Forelimb muscle (tissue), 1 donor: ENCODE measurements around the gene PRSS53. TPM values are rescaled to one million over a fixed set of nuclear protein-coding genes. Genes with fewer than 3 reads are reported as not detected.
"Not testable (repeated sequence)": the region's sequence is repeated elsewhere in the genome, so short reads cannot be mapped to it uniquely, and the experiment has no call there.

Experiments
- DNase-seq: peaks from one replicate; pipeline ENCODE4 v3.0.0-alpha.2; 2013; ENCODE audit warnings: low read depth
- polyA plus RNA-seq: library from polyadenylated mRNA; unstranded; fragments of 120-200 nt; gene quantifications from one replicate; pipeline ENCODE4 v1.2.1, GENCODE V29; 2013; ENCODE audit not compliant: insufficient read length

Gene PRSS53
- polyA plus RNA-seq, 1 donor: 4.9 TPM

DNA sequence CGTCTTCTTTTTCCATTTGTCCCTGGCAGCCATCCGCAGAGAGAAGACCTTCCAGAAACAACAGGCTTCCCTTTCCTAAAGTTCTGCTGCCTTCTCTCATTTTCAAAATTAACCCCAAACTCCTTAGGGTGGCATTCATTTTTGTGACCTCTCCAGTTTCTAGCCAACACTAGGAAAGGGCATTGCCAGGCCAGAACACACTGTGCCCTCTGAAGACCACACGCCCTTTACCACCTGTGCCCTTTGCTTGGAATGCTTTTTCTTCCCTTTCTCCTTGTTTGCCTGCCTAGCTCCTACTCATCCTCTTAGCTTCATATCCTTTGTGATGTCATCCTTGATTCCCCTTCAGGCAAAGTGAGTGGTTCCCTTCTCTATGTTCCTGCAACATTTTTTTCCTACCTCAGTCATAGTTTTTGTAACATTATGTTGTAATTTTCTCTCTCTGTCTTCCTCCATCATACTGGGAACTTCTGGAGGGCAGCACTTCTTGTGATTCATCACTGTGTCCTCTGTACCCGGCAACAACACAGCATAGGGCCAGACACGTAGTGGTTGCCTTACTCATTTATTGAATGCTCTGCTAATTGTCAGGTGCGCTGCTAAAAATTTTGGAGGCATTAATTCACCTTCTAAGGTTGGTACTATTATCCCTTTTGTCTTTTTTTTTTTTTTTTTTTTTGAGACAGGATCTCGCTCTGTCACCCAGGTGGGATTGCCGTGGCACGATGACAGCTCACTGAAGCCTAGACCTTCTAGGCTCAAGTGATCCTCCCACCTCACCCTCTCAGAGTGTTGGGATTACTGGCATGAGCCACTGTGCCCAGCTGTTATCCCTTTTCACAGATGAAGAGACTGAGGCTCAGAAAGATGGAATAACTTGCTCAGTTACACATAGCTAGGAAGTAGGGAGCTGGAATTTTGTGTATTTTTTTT, 29.7 kb upstream of the PRSS53 start:
- no peak for DNase-seq

GRCh38 chr16:31117384-31118222, 28.9 kb upstream of the PRSS53 start, which contains the start of gene KAT8:
TSS of gene KAT8 (plus strand) at chr16:31117664. CDS start at chr16:31117682, 18 bp downstream.
- peak; percentile 90 for DNase-seq

DNA sequence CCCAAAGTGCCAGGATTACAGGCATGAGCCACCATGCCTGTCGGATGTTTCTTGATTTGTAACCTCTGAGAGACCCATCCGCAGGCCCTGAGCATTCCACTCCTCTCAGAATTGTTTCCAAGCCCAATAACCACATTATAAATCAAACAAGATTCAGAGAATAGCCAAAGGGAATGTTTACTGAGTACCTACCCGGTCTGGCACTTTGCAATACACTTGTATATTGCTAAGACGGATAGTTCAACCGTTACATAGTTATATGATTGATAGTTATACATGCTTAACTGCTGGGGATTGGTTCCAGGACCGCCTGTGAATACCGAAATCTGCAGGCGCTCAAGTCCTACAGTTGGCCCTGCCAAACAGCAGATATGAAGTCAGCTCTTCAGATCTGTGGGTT, 25.7 kb upstream of the PRSS53 start:
- DNase-seq: no peak

DNA sequence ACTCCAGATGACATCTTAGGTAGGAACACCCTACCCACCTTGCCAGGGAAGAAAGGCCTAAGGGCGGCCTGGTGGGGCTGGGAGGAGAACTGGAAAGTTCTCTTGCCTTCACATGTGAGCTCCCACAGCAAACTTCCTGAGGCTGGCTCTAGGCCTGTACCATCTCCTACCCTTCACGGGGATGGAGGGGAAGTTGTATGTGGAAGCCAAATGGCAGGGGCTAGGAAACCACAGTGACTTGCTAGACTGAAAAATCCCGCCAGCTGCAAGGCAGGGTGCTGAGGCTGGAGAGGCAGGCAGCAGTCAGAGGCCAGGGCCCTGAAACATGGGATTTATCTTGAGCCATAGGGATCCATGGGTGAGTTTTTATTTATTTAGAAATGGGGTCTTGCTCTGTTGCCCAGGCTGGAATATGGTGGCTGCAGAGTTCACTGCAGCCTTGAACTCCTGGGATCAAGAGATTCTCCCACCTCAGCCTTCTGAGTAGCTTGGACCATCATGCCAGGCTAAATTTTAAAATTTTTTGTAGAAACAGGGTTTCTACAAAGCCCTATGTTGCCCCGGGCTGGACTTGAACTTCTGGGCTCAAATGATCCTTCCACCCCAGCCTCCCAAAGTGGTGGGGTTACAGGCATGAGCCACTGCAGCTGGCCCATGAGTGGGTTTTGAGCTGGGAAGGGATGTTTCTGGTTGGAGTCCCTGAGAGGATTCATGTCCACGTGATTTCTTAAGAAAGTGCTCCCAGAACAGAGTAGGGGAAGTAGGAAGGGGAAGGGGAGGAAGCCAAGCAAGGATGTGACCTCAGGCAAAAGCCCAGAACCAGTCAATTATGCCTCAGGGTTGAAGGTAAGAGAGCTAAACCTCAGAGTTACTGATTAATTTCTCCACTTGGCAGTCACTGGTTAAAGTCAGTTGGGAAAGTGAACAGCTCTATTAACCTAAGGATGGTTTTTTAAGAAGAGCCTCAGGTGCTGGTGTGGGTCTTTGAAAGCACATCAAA, 24.7 kb upstream of the PRSS53 start:
- DNase-seq: no peak

DNA sequence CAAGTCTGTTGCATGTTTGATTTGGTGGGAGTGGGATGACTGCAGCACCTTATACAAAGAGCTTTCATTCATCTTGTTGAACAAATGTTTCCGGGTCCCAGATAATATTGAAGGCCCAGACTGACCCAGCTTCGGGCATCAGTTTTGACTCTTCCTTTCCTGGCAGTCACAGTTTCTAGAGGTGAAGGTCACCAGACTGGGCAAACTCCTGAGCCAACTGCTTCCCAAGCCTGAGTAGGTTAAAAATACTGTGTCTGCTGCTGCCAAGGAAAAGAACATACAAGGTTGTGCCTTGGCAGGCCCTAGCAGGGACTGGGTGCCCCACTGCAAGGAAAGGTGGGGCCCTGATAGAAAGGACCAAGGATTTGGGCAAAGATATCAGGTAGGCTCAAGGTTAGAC, 24.0 kb upstream of the PRSS53 start:
- DNase-seq: no peak

DNA sequence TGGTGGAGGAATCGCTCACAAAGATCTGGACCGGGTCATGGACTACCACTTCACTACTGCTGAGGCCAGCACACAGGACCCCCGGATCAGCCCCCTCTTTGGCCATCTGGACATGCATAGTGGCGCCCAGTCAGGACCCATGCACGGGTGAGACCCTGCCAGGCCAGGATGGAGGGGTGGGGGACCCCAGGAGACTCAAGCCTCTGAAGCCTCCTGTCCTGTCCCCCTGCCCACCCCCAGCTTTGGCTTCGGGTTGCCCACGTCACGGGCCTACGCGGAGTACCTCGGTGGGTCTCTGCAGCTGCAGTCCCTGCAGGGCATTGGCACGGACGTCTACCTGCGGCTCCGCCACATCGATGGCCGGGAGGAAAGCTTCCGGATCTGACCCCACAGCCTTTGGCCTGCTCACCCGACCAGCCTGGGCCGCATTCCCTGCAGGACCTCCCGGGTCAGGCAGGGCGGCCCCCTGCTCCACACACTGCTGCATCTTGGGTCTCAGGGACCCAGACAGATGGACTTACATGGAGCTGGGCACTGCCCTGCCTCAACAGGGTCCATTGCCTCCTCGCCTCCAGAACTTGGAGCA, 23.2 kb upstream of the PRSS53 start:
- no peak for DNase-seq

GRCh38 chr16:31110106-31111034, 21.6 kb upstream of the PRSS53 start:
- DNase-seq: no peak

GRCh38 chr16:31109622-31110021, 20.9 kb upstream of the PRSS53 start:
- no peak for DNase-seq

DNA sequence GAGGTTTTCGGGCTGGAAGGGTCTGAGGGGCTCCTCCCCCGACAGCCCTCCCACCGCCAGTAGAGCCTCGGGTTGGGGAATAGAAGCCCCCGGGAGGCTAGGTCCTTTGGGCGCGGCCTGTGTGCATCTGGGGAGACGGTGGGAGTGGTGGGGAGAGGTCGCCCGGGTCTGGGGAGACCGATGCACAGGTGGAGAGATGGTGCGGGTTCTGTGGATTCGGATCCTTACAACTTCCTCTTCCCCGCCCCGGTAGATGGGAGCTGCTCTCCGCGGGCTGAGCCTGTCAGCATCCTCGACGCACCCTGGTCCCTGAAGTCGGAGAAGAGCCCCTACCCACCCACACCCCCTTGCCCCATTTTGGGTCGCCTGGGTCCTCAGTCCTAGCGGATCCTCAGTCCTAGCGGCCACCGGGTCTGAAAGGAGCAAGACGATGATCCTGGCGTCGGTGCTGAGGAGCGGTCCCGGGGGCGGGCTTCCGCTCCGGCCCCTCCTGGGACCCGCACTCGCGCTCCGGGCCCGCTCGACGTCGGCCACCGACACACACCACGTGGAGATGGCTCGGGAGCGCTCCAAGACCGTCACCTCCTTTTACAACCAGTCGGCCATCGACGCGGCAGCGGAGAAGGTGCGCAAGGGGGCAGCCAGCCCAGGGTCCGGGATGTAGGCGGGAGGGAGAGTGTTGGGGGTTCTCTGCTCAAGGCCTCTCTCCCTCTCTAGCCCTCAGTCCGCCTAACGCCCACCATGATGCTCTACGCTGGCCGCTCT, 20.2 kb upstream of the PRSS53 start:
- DNase-seq: no peak

GRCh38 chr16:31108035-31108793, 19.5 kb upstream of the PRSS53 start, which contains the start of gene BCKDK:
TSS of gene BCKDK (plus strand) at chr16:31108386. CDS start at chr16:31109224, 838 bp downstream.
- DNase-seq: no peak

- no peak for DNase-seq
Observed at GRCh38 chr16:31107465-31107867, 18.7 kb upstream of the PRSS53 start.

- no peak for DNase-seq
Observed at GRCh38 chr16:31106509-31107464, 18.0 kb upstream of the PRSS53 start.

DNA sequence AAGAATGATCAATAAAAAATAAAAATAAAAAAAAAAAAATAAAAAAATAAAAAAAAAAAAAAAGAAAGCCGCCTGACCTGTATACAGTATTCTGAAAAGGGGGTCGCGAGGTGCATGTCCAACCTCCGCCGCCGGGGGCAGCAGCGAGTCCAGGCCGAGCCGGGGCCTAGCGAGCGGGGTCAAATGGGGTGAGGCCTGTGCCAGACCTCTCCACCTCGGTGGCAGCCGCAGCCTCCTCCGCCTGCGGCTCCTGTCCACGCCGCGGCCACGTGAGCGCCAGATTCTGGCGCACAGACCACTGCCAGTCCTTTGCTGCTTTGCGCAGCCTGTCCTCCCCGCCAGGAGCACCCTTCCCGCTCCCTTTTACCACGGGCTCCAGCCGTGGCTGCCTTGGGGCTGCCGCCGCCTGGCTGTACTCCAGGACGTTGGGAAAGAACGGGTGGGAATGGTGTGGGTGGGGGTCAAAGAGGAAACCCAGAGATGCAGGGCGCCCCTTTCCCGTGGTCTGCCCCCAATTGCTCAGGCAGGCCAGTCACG, 17.0 kb upstream of the PRSS53 start:
- DNase-seq: no peak

GRCh38 chr16:31100876-31101641, 12.3 kb upstream of the PRSS53 start:
- DNase-seq: not testable (repeated sequence)

DNA sequence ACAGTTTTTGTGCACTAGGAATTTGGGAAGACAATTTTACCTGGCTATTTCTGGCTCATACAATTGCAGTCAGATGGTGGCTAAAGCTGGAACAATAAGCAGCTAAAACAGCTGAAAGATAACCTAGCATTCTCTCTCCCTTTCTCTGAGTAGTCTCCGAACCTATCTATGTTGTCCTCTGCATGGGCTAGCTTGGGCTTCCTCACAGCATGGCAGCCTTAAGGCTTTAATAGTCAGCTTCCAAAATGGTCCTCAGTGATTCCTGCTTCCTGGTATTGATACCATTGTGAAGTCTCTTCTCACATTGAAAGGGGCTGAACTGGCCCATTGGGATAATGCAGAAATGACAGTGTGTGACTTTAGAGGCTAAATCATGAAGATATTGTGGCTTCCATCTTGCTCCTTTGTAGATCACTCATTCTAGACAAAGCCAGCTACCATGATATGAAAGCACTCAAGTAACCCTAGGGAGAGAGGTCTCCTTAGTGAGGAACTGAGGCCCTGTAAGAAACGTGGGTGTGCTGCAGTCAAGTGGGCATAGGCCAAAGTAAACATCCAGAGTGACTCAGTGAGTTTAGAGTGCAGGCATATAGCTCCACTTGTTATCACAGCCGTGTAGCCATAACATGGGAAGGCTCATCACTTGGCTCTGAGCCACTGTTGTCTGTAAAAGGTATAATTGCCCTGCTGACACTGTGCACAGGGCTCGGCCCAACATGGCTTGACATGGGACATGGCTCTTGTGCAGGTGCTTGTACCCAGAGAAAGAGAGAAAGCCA, 11.3 kb upstream of the PRSS53 start:
- no peak for DNase-seq
